T-helper 2 cell treated with Interferon-gamma antibody and Interleukin-4, amounts not matched to agents 100 ng/mL and 5 ng/mL, for 36 hours (primary cell): ENCODE data around the gene TM9SF3. TPM values are rescaled to one million over a fixed set of nuclear protein-coding genes. Genes with fewer than 3 reads are reported as not detected.

Experiments used
- intact Hi-C: fragments of 100-400 bp; cut with micrococcal nuclease; formaldehyde crosslinking; loops from one replicate; pipeline ENCODE4 v1.15.1; 2023
- total RNA-seq: library from RNA; stranded (reverse); gene quantifications from 2 replicates; pipeline ENCODE4 v1.2.3, GENCODE V29; 2022

Gene TM9SF3
- 76.7 and 81.1 TPM in 2 replicates for total RNA-seq

DNA sequence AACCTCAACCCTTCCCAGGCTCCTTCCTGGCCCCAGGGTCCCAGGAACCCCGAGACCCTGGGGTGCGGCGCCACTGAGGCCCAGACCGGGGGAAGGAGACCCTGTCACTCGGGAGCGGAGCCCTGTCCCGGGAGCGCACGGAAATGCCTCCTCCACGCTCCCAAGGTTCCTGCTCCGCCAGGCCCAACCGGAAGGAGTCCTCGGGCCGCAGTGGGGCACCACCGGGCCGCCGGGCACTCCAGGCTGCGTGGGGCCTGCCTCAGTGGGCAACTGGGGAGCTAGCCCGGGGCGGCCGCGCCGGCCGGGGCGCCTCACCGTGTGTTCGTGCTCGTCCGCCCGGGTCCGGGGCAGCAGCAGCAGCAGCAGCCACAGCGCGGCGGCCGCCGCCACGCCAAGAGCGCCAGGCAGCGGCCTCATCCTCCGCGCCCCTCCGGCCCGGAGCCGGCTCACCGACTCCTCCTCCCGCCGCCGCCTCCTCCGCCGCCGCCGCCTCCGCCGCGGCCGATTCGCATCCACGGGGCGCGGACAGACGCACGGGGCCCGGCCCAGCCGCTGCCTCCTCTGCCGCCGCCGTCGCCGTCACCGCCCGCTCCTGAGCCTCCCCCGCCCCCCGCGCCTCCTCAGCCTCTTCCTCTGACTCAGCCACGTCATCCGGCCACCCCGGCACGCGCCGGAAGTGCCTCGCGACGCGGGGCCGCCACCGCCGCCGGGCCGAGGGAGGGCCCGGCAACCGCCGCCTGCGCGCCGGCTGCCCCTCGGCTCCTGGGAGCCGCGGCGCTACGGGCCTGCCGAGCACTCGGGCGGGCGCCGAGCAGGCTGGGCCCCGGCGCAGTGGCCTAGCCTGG is at the start of gene TM9SF3:
TM9SF3 (minus strand) TSS at position 594 of the 845 bp plus-strand sequence; CDS start at position 417, 177 bp downstream.
- intact Hi-C loops, result loop anchor here (1.0 to 10.0 kb wide), 8 partner anchors 74 to 892 kb away; partner anchors contain the start of genes ARHGAP19, CCNJ, PIK3AP1 and RRP12

DNA sequence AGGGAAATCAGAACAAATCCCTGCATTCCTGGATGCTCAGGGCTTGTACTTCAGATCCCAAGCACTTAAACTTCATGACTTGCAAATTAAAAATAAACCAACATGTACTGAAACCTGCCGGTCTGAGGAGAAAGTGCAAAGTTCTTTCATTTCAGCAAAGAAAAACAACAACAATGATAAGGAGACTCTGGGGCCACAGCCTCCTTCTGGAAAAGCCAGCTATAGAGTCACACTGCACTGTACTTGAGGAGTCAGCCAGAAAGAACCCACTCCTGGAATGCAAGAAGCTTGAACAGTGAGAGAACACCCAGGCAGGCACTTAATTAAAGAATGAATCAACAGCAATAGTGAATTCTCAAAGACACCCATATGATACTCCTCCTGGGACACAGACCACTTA is 49.7 kb upstream of the TM9SF3 start:
- intact Hi-C loops, result no loop called here

DNA sequence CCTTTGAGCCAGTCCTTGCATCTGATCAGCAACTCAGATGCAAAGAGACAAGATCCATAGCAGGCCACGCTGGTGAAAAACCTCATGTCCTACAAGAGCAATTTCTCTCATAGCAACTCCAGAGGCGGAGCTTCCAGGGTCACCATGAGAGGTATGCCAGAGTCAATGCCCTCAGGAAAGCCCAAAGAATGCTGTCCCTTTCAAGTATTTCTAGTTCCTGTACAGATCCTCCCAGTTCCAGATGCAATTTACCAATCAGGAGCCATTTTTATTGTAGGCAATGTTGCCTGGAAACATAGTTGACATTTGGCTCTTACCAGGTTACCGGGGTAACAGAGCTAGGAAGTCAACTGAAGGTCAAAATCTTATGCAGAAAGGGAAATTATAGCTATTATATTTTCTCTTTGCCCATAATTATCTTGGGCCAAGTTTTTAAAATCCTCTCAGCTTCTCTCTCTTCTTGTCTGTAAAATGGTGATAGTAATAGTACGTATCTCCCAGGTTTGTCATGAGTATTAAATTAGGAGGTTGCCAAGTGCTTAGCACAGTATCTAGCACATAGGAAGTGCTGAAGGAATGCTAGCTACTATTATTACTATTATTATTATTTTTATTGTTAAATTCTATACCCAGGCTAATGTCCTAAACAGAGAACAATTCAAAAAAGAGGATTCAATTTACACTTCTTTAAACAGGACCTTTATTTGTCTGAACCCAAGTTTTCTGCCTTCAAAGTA is 46.3 kb upstream of the TM9SF3 start:
- intact Hi-C loops, result no loop called here

DNA sequence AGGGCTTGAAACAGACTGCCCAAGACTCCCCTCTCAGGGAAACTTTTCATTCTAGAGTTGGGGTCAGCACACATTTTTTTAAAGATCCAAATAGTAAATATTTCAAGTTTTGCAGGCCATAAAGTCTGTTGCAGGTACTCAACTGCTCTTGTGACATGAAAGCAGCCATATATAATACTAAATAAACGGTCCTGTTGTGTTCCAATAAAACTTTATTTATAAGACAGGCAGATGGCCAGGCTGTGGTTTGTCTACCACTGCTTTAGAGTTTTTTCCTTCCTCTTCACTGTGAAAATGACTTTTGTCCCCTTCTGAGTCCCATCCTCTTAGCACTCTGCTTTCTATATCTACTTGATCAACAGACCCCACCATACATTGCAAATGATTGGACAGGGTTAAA is 40.5 kb upstream of the TM9SF3 start:
- intact Hi-C loops, result no loop called here

DNA sequence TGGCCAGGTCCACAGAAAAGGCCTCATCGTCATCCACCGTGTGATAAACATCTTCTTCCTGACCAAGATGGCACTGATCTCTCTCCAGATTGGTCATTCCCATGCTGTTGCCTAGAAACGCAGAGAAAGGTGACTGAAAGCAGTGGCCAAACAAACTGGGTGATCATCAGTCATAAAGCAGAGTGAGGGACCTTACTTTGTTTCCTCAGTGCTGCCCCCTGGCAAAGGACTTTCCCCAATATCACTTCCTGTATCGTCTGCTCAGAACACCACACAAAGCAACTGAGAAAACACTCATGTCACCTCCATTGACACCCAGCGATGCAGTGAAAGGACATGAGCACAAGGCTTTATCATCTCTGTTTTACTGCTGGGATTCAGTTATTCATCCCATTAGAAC is 40.0 kb upstream of the TM9SF3 start:
- intact Hi-C loops, result no loop called here

DNA sequence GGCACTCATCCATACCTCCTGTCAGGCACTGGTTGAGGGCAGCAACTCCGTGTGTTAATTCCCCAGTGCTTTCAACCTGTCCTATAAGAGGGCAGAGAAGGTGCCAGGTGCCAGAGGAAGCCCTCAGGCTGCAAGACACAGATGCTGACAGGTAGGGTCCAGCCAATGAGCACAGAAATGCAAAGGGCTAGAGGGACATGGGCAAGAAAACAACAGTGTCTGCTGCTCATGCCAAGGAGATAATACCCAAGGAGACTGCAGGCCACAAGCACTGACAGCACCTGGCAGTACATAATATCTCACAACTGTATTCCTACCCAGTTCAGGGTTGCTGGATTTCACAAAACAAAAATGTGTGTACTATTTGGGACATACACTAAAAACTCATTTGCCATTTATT is 38.4 kb upstream of the TM9SF3 start:
- intact Hi-C loops, result no loop called here

DNA sequence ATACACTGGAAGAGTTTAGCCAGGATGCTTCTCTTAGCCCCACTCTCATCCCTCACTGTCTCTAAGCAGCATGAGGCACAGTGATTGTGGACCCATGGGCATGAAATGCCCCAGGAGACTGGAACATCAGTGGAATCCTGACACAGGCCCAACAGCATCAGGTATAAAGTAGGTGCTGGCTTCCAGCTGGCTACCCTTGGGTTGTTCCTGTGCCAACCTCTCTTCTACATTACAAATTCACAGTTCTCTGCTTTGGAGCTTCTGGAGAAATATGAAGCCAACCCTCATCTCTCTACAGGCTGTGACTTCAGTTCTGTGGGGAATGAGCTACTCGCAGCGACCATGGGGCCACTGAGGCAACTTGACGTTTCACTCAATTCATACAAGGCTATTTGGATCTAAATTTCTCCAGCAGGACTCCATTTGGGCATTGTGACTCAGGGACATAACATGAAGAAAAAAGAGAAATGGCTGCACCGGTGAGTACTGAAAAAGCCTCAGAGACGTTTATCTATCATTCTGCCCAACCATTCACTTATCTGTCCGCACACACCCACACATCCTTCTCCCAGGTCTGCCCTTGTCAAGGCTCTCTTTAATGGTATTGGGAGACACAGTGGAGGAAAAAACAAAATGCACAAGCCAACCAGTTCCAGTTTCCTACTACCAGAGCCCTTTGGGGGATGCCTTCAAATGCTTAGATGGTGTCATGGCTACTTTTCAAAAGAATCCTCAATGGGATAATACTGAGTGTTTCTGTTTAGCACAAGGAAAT is 35.4 kb upstream of the TM9SF3 start:
- intact Hi-C loops, result no loop called here

DNA sequence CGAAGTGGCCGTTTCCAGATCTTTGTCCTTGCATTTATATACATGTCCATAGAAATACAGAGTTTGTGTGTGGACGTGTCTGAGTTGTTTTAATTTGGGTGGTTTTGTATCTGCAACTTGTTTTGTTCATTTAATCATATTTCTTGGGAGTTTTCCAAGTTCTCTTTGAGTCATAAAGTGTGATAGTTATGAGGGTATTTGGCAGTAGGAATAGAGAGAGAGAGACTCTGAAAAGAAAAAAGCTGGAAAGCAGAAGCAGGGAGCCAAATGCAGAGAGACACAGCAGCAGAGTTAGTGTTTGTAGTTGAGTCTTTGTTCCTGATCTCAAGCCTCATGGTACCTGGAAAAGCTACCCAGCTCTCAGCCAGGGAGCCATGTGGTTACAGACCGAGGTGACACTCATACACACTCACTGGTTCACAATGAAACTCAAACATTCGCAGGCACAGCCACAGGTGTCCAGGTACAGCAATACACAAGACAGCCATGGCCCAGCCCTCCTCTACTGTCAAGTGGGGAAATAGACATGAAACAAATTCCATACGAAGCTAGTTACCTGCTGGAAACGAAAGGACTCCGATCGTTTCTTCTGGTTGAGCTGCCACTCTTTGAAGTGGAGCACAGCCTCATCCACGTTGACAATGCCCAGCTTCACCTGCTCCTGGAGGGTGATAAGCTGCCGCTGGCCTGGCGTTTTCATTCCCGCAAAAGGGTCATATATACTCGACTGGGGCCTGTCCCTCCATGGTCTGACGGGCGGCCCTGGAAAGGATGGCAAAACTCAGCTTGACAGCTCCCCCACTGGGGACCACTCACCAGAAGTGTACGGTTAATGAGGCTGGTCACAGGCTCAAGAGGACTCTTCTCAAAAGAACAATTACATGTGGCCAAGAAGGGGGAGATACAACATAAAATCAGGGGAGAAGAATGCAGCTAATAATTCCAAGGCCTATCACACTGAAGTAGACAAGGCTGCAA is 33.3 kb upstream of the TM9SF3 start:
- intact Hi-C loops, result no loop called here

DNA sequence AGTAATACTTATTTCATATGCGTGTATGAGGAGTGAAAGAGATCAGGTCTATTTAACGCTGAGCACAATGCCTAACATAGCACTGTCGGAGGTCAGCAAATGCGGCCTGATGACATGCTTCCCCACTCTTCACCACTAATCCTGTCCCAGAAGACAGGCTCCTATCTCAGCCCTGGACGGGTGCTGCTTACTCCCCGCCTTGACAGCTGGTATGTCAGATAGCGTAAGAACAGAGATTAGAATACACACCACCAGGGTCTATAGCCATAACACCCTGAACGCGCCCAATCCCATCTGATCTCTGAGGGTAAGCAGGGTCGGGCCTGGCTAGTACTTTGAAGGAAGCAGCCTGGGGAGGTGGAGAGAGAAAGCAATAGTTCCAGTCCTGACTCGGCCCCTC is 32.3 kb upstream of the TM9SF3 start:
- intact Hi-C loops, result no loop called here

DNA sequence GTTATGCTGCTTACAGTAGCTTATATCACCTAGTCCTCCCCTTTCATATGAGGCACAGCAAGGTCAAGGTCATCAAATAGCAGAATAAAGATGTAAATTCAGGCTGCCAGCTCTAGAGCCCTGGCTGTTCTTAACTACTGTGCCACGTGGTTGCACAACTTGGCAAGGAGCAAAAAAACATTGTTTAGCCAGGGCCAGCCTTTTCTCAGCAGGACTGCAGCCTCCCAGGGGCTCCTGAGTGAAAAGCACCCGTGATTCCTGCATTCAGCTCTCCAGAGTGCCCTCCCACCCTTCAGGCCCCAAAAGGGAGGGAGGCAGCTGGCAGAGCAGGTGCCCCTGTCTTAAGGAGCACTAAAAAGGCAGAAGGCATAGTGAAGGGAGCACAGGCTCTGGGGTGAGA is 31.8 kb upstream of the TM9SF3 start:
- intact Hi-C loops, result no loop called here

DNA sequence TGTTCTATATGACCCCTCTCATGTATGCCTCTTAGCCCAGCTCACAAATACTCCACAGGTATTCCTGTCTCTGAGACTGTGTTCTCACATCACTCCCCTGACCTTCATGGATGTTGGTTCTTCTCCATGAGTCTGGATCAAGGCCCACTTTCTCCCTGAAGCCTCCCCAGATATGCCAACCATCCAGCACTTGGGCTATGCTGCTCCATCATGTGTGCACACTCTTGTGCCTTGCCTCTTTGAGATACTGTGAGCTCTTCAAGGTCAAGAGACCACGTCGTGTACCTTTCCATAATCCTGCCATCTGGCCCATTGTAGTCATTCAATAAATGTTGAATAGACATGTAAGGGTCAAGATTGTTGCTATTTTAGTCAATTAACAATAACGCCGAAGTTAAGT is 30.1 kb upstream of the TM9SF3 start:
- intact Hi-C loops, result no loop called here

DNA sequence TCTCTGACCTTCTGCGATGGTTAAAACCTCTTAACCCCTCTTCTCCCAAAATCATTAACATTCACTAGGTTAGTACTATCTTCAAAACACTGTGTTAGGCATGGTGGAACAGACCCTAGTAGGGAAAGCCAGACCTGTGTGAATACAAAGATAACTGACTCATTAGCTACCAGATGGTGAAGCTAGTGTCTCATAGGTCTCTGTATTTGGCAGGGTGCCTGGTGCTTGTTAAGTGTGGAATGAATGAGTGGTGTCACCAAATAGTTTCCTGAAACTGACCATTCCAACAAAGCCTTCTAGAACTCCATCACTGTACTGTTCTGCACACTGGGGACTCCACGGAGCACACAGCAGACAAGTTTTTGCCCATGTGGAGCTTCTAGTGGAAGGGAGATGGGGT is 27.7 kb upstream of the TM9SF3 start:
- intact Hi-C loops, result no loop called here

DNA sequence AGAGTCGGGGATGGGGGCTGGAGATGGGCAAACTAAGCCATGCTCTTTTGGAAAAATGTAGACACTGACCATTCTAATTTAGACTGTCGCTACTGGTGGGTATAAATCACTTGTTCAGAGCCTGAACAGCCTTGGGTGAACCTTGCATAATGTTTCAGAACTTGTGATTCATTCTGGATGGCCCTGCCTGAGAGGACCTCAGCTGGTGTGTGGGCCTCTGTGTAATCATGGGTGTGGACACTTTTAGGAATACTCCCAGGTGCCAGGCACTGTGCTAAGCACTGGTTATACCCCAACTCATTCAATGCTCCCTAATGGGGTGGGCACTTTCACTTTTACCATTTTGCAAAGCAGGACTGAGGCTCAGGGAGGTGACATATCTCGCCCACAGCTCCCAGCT is 26.8 kb upstream of the TM9SF3 start:
- intact Hi-C loops, result no loop called here

DNA sequence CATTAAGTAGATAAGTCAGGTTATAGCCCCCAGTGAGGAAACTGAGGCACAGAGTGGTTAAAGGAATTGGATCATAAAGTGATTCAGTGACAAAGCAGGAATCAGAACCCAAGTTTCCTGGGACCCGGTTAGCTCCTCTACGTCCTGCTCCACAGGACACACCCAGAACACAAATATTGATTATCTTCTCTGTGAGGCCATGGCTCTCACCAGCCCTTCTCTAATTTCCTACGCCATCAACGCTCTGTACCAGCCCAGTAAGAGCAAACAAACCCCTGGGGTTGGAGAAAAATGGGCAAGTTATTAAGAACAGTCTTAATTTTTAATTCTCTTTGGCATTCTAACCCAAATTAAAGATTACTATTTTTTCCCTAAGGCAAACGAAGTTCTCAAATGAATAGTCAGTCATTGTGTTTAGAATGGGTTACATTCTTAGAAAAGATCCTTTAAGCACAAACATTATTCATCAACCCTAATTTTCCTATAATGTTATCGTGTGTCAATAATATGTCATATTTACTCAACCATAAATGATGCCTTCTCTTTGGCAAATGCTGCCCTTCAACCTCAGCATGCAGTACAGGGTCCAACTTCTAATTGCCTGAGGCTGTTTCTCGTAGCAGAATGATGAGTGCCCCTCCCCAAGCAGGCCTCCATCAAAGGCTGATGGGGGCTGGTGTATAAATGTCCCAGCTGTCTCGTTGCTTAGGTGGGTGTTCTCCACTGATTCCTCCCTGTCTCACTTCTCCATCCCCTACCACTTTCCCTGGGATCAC is 25.4 kb upstream of the TM9SF3 start:
- intact Hi-C loops, result no loop called here

DNA sequence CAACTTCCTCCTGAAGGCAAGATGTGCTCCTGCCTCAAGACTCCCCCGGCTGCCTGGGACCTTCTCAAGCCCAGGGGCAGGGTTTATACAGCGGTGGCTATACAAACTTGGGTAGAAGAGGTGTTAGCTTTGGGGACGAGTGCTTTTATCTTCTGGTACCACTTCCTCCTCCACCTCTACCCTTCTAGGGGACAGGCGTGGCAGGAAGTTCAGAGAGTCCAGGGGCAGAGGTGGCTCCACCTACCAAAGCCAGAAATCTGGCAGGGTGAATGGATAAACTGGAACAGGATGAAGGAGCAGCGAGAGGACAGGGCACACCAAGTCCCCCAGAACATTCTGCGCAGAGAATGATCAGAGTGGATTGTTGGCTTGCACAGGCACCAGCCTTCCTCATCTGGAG is 24.0 kb upstream of the TM9SF3 start:
- intact Hi-C loops, result no loop called here

DNA sequence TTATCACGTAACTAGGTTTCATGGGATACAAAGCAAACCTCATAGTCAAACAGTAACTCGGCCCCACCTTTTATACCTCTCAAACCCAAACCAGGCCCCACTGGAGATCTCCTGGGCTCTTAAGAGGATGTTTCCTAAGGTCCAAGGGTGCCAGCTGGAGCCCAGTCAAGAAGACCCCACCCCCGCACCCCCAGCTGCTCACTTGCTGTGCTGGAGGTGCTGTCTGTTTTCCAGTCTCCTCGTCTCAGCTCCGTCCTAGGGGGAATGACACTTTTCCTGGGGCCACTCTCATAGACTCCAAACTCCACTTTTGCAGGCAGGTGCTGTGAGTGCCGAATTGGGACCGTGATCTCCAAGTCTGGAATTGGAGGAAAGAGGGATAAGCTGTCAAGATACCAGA is 22.7 kb upstream of the TM9SF3 start:
- intact Hi-C loops, result no loop called here

DNA sequence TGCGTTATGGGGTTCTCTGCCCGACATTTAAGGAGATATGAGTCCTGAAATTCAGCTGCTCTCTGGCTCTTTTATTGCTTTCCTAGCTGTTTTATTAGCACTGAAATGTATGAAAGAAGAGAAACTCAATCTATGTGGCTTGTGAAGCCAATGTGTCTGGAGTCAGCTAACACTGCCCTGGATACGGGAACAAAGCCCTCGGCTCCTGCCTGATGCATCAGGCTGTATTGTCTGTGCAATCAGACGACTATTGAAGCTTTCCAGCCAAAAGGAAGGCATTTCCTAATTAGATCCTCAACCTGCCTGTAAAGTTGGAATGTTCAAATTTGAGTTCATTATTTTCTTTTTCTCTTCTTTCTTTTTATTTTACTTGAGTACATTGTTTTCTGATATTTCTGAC is 22.0 kb upstream of the TM9SF3 start:
- intact Hi-C loops, result no loop called here

DNA sequence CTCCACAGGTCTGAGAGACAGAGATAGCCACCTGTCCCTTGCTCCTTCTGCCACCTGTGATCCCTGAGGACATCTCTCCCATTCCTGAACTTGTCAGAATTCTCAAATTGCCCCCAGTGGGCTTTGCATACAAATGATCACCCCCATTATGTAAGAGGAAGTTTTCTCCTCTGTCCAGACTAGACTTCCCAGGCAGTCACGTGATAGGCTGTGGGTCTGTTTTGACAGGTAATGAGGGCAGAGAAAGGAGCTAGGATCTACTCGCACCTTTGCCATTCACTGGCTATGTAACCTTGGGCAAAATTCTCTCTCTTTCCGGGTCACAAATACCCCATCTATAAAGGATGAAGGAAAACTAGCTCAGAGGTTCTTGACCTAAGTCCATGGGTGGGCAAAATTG is 21.4 kb upstream of the TM9SF3 start:
- intact Hi-C loops, result no loop called here

DNA sequence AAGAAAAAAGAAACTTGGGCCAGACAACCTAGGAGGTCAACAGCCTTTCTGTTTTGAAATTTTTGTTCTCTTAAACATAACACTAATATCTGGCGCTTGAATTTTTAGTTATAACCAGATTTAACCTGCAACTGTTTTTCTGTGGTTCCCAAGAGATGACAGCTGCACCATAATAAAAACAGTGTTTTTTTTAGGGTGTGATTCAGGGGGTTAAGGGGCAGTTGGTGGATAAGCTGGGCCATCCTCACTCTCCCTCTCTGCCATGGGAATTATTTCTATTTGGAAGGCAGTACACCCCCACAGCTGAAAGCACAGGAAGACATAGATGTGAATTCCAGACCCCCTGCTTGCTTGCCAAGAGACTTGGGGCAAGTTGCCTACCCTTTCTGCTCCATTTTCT is 20.1 kb upstream of the TM9SF3 start:
- intact Hi-C loops, result no loop called here

DNA sequence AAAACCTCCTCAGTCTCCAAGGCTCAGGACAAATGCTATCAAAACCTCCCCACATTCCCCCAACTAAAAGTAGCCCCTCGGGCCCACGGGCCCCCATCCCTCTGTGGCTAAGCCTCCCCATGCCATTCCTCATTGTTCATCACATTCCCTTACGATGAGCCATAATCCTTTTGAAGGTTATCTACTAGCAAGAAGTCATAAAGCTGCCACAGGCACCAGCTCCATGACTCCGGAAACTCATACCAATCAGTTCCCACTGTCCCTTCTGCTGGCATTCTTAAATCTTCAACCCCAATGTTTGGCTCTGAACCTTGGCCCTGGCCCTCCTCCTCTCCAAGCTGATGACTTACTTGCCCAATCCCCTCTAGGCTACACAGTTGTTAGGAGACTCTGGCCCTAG is 19.4 kb upstream of the TM9SF3 start:
- intact Hi-C loops, result no loop called here
